GM12874 (cell line): ENCODE measurements around the gene TMPRSS2.

Experiments used
- TF ChIP-seq, protein P1 (sequence below): IDR thresholded peaks from 2 replicates; pipeline ENCODE4 v1.5.1; 2011; ENCODE audit warnings: low read depth, mild to moderate bottlenecking, control low read depth, low read length, moderate library complexity; ENCODE audit not compliant: insufficient read depth

TMPRSS2 gene

DNA sequence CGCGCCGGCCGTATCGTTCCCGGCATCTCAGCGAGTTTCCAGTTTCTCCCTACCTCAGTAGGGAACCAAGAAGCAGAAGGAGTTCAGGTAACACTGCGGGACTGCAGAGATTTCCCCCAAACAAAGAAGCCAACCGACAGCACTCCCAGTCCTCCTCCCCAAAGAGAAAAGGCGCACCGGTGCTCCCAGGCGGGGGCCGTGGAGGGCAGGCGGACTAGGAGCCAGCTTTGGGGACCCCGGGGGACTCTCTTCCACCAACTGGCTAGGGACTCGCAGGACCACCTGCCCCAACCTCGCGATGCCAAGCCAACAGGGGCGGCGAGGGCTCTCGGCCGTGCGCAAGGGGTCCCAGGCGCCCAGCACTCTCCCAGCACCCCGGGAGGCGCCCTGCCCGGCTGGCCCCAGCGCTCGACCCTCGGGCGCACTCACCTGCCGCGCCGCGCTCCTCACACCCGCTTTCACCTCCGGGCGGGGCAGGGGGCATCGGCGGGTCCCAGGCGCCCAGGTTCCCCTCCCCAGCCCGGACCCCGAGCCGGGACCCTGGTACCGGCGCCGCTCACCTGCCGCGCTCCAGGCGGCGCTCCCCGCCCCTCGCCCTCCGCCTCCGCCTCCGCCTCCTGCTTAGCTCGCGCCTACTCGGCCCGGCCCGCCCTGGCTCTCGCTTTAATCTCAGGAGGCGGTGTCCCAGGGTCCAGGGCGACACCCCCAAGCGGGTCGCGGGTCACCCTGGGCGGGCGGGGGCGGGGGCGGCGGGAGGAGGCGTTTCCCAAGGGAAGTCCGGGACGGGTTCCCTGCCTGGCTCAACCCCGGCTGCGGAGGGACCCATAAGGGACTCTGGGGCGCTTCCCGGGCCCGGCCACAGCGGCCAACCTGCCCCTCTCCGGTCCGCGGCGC, at the start of gene TMPRSS2:
Gene TMPRSS2, minus strand, starts transcription at position 638 of the 894 bp plus-strand sequence. CDS start 10,025 bp downstream, outside the sequence.
- TF ChIP-seq, protein P1, sequence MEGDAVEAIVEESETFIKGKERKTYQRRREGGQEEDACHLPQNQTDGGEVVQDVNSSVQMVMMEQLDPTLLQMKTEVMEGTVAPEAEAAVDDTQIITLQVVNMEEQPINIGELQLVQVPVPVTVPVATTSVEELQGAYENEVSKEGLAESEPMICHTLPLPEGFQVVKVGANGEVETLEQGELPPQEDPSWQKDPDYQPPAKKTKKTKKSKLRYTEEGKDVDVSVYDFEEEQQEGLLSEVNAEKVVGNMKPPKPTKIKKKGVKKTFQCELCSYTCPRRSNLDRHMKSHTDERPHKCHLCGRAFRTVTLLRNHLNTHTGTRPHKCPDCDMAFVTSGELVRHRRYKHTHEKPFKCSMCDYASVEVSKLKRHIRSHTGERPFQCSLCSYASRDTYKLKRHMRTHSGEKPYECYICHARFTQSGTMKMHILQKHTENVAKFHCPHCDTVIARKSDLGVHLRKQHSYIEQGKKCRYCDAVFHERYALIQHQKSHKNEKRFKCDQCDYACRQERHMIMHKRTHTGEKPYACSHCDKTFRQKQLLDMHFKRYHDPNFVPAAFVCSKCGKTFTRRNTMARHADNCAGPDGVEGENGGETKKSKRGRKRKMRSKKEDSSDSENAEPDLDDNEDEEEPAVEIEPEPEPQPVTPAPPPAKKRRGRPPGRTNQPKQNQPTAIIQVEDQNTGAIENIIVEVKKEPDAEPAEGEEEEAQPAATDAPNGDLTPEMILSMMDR, result no peak

DNA sequence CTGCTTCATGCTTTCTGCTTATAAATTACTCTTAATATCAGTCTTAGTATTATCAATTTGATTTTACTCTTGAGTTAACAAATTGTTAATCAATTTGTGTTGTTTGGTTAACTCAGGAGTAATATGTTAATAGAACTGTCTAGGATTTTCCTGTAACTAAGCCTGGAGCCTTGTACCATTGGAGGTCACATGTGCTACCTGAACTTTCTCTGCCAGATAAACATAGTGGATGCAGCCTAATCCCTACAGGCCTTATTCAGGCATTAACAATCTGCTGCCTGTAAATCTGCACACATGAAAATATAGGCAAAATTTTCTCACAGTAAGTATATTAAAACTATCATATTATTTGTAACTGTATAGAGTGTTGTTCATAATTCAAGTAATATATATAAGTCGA, 47.1 kb upstream of the TMPRSS2 start:
- TF ChIP-seq, protein P1, result no peak

DNA sequence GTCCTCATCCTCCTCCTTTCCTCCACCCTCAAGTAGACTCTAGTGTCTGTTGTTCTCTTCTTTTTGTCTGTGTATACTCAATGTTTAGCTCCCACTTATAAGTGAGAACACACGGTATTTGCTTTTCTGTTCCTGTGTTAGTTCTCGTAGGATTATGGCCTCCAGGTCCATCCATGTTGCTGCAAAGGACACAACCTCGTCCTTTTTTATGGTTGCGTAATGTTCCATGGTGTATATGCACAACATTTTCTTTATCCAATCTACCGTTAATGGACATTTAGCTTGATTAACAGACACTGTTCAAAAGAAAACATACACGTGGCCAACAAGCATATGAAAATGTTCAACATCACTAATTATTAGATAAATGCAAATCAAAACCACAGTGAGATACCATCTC, 44.3 kb upstream of the TMPRSS2 start:
- TF ChIP-seq, protein P1, result no peak

DNA sequence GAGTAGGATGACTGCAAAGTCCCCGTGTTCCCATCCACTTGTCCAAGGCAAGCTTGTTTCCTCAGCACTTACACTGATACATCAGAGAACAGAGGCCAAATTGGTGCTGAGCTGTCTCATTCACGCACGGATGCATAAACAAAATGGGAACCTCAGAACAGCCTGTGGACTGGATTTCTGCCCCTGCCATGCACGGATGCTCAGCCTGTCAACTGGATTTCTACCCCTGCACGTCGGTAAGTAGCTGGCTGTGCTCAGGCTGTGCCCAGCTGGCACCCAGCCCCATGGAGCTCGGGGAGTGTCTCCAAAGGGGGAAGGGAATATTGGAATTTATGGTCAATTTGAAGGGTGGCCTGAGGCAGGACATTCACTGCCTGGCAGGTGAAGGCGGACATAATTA, 40.8 kb upstream of the TMPRSS2 start:
- TF ChIP-seq, protein P1, result no peak

DNA sequence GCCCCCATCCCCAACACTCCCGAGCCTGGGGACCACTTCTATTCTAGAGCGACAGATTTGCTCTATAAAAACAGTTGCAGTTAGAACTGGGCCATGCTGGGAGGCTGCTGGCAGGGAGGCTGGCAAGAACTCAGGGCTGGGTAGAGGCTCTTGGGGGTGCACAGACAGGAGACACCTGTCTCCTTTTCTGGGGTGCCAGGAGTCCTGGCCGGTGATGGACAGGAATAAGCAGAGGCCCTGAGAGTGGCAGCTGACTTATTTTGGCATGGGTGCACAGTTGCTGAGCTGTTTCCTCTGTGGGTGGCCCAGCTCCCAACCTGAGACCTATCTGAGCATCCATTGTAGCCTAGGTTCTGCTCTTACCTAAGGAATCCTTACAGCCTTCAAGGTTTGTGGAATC, 39.2 kb upstream of the TMPRSS2 start:
- TF ChIP-seq, protein P1, result no peak

DNA sequence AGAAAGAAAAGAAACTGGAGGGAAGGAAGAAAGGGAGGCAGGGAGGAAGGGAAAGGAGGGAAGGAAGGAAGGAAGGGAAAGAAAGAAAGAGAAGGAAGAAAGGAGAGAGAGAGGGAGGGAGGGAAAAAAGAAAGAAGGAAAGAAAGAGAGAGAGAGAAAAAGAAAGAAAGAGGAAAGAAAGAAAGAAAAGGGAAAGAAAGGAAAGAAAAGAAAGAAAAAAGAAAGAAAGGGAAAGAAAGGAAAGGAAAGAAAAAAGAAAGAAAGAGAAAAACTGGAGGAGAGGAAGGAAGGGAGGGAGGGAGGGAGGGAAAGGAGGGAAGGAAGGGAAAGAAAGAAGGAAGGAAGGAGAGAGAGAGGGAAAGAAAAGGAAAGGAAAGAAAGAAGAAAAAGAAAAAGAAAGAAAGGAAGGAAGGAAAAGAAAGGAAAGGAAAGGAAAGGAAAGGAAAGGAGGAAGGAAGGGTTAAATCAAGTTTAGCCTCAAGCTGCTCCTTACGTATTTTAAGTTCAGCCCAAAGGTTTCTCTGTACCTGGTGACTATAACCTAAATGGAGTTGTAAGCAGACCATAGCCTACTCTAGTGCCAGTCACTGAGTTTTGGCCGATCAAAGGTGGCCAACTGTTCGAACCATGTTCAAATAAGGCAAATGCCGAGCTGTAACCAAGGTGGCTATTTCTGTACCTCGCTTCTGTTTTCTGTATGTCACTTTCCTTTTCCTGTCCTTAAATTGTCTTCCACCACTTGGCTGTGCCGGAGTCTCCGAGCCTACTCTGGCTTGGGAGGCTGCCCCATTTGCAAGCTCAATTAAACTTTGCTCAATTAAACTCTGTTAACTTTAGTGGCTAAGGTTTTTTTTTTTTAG, 37.8 kb upstream of the TMPRSS2 start:
- TF ChIP-seq, protein P1, result no peak

DNA sequence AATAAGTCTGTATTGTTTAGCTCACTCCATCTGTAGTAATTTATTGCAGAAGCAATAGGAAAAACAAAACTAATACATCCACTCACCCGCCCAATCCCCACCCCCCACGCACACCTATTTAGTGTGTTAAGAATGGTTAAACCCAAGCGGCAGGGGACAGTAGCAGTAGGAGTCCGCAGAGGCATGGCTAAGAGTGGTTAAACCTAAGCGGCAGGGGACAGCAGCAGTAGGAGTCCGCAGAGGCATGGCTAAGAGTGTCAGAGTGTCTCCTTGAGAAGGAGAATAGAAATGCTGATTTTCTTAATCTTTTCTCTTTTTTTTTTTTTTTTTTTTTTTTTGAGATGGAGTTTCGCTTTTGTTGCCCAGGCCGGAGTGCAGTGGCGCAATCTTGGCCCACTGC, 34.8 kb upstream of the TMPRSS2 start:
- TF ChIP-seq, protein P1, result no peak
